CD4-positive, alpha-beta memory T cell (primary cell): Measurements from ENCODE around the gene SPATA31E1. TPM values are rescaled to one million over a fixed set of nuclear protein-coding genes. Genes with fewer than 3 reads are reported as not detected.
"Not testable (repeated sequence)": the region's sequence is repeated elsewhere in the genome, so short reads cannot be mapped to it uniquely, and the experiment has no call there.

Source experiments
- CTCF ChIA-PET: fragments of 350-600 bp; sonication (Branson Sonifier 250); formaldehyde crosslinking; loops from one replicate; lab custom pipeline; 2021; ENCODE audit warnings: inconsistent platforms; ENCODE audit not compliant: partially characterized antibody; lab: Charles Lee
- POLR2A ChIA-PET: fragments of 350-600 bp; sonication (Branson Sonifier 250); formaldehyde crosslinking; loops from one replicate; lab custom pipeline; 2021; ENCODE audit not compliant: partially characterized antibody; lab: Charles Lee
- DNase-seq, 5 donors: peaks; one replicate each; pipeline versions ENCODE4 v3.0.0 to v3.0.0-alpha.2; 2020 to 2022; ENCODE audit warnings: mixed read lengths in 1 of 5
- H3K27ac ChIP-seq: one replicate; pipeline ENCODE4 v1.7.0; 2013; ENCODE audit warnings: low read depth, low read length
- H3K27me3 ChIP-seq: 2 replicates; pipeline ENCODE4 v1.7.0; 2013; ENCODE audit warnings: mild to moderate bottlenecking, low read length, moderate library complexity; ENCODE audit not compliant: insufficient read depth
- H3K36me3 ChIP-seq: 2 replicates; pipeline ENCODE4 v1.7.0; 2013; ENCODE audit warnings: mild to moderate bottlenecking, low read length, moderate library complexity; ENCODE audit not compliant: insufficient read depth
- H3K4me1 ChIP-seq: 2 replicates; pipeline ENCODE4 v1.7.0; 2013; ENCODE audit warnings: mild to moderate bottlenecking, low read length, moderate library complexity; ENCODE audit not compliant: insufficient read depth
- H3K4me3 ChIP-seq, 2 donors: one replicate each; pipeline ENCODE4 v1.7.0; 2013; ENCODE audit warnings: low read length in 2 of 2, mild to moderate bottlenecking in 1 of 2
- H3K9me3 ChIP-seq, 2 donors: one replicate each; pipeline ENCODE4 v1.7.0; 2013; ENCODE audit warnings: low read length in 2 of 2, control low read depth in 1 of 2; ENCODE audit not compliant: control insufficient read depth in 1 of 2
- H3K27ac Mint-ChIP-seq, 7 donors: one replicate each; pipeline ENCODE4 v1.8.0; 2020 to 2021; ENCODE audit warnings: mixed read lengths in 7 of 7, mild to moderate bottlenecking in 6 of 7, inconsistent platforms in 3 of 7, moderate library complexity in 3 of 7
- H3K27me3 Mint-ChIP-seq, 2 donors: one replicate each; pipeline ENCODE4 v1.8.0; 2020 to 2021; ENCODE audit warnings: mixed read lengths in 2 of 2
- H3K36me3 Mint-ChIP-seq, 2 donors: one replicate each; pipeline ENCODE4 v1.8.0; 2020 to 2021; ENCODE audit warnings: mixed read lengths in 2 of 2, inconsistent platforms in 1 of 2, mild to moderate bottlenecking in 1 of 2
- H3K4me1 Mint-ChIP-seq, 4 donors: one replicate each; pipeline ENCODE4 v1.8.0; 2020 to 2021; ENCODE audit warnings: mixed read lengths in 4 of 4, mild to moderate bottlenecking in 1 of 4
- H3K4me3 Mint-ChIP-seq, 8 donors: one replicate each; pipeline ENCODE4 v1.8.0; 2020 to 2021; ENCODE audit warnings: mixed read lengths in 8 of 8, mild to moderate bottlenecking in 7 of 8, moderate library complexity in 6 of 8, inconsistent platforms in 3 of 8
- H3K9me3 Mint-ChIP-seq, 8 donors: one replicate each; pipeline ENCODE4 v1.8.0; 2020 to 2021; ENCODE audit warnings: mixed read lengths in 8 of 8, mild to moderate bottlenecking in 5 of 8, inconsistent platforms in 3 of 8, moderate library complexity in 1 of 8
- intact Hi-C: fragments of 100-400 bp; cut with micrococcal nuclease; formaldehyde crosslinking; loops from one replicate; pipeline ENCODE4 v1.15.1; 2023
- polyA plus RNA-seq, 2 donors: library from polyadenylated mRNA; unstranded; fragments of 300-500 nt; fragmentation: Illumina TruSeq; gene quantifications; one replicate each; pipeline ENCODE4 v1.2.3, GENCODE V29; 2021
- total RNA-seq, 2 experiments: library from RNA; stranded (reverse); gene quantifications; one replicate each; pipeline ENCODE4 v1.2.3, GENCODE V29; 2021

SPATA31E1 gene
- total and polyA plus RNA-seq, 4 experiments from 2014 or later: not detected

DNA sequence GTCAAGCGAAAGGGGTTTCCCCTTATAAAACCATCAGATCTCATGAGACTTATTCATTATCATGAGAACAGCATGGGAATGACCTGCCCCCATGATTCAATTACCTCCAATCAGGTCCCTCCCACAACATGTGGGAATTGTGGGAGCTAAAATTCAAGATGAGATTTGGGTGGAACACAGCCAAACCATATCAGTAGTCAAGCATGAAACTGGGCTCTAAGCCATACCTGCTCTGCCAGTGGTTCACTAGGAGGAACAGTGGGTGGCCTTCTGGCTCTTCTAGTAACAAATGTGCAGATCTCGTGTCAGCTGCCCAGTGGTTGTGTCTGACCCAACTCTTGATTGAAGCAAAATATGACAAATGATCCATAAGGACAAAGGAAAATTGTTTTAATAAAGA, 34.9 kb upstream of the SPATA31E1 start:
- H3K9me3 ChIP-seq, H3K4me1 ChIP-seq, DNase-seq, H3K27me3 ChIP-seq, CTCF ChIA-PET, H3K36me3 ChIP-seq, H3K27ac Mint-ChIP-seq, intact Hi-C loops, H3K4me1 Mint-ChIP-seq, H3K4me3 Mint-ChIP-seq, H3K9me3 Mint-ChIP-seq, H3K27ac ChIP-seq, H3K36me3 Mint-ChIP-seq, H3K27me3 Mint-ChIP-seq, POLR2A ChIA-PET, H3K4me3 ChIP-seq: not testable (repeated sequence)

DNA sequence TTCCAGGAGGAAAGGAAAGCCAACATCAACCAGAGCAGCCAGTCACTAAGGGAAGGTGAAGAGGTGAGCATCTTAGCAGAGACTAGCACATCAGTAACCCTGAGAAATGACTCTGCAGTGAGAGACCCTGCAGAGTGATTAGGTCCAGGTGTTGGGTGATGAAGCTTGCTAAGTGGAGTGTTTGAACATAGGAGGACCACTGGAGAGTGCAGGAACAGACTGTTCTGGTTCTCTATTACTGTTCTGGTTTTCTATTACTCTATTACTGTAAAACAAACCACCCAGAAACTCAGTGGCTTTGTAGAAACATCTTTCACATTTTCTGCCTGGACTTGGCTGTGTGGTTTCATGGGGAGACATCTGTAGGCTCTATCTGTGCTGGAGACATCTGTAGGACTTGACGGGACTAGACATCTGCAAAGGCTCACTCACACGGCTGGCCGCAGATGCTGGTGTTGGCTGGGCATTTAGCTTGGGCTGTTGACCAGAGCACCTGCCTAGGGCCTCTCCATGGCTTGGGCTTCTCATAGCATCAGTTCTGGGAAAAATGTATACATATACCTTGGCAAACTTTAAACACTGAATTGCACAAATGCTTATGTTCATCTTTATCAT, 33.4 kb upstream of the SPATA31E1 start:
- ChIA-PET CTCF (no interaction called here), POLR2A (no interaction called here)
- Histone ChIP-seq H3K27me3 (no peaks in the 10 kb centered on the region), H3K27ac (no peak overlapping the region), H3K4me3 (no peak overlapping the region), H3K36me3 (no peaks in the 10 kb centered on the region), H3K9me3 (no peaks in the 10 kb centered on the region), H3K4me1 (no peaks in the 10 kb centered on the region)
- no peak overlapping the region for H3K27ac Mint-ChIP-seq
- DNase-seq: no peak
- H3K9me3 Mint-ChIP-seq: no peaks in the 10 kb centered on the region
- no peak overlapping the region for H3K4me3 Mint-ChIP-seq
- H3K36me3 Mint-ChIP-seq: no peaks in the 10 kb centered on the region
- H3K27me3 Mint-ChIP-seq: peaks cover 0 to 6% of the 10 kb centered on the region in 2 donors
- no peaks in the 10 kb centered on the region for H3K4me1 Mint-ChIP-seq
- intact Hi-C loops: no loop called here

DNA sequence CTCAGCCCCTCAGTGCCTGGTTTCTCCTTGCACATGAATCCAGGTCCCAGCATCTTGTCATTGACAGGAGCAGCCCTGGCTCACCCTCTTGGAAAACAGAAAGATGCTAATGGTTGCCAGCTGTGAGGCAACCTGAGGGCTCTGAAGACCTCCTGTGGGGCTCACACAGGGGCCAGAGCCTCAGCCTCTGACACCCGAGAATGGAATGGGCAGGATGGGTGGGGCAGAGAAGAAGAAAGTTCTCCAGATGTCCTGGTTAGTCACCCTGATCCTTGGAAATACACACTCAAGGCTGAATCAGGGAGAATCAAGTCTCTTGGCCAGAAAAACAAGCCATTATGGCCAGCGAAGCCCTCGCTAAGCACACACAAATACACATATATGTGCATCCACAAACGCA, 32.3 kb upstream of the SPATA31E1 start:
- H3K4me1 ChIP-seq: no peaks in the 10 kb centered on the region
- intact Hi-C loops: no loop called here
- no peaks in the 10 kb centered on the region for H3K36me3 ChIP-seq
- Mint-ChIP-seq H3K4me3 (no peak overlapping the region), H3K36me3 (no peaks in the 10 kb centered on the region), H3K4me1 (no peaks in the 10 kb centered on the region), H3K27ac (no peak overlapping the region), H3K9me3 (peaks cover 0 to 1% (median 0%) of the 10 kb centered on the region in 8 donors), H3K27me3 (peaks cover 0 to 6% of the 10 kb centered on the region in 2 donors)
- H3K27me3 ChIP-seq: no peaks in the 10 kb centered on the region
- ChIA-PET CTCF (no interaction called here), POLR2A (no interaction called here)
- no peak overlapping the region for H3K4me3 ChIP-seq
- H3K27ac ChIP-seq: no peak overlapping the region
- H3K9me3 ChIP-seq: no peaks in the 10 kb centered on the region
- no peak for DNase-seq

DNA sequence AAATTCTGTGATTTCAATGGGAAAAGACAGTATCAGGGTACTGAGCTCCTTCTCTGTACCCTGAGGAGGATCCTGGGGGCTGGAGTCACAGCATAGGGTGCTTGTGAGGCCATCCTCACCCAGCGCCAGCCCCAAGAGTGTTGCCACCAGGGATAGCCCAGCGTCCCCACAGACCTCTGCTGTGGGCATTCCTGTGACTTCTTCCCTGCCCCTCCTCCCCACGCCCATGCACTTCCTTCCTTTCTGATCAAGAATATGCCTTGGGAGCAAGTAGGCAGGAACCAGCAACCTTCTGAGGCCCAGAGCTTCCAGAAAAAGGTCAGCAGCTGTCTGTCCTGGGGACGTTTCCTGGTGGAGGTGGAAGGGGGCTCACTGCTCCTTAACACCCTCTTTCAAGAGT, 31.5 kb upstream of the SPATA31E1 start:
- H3K27me3 Mint-ChIP-seq, H3K27ac ChIP-seq, intact Hi-C loops, H3K4me1 ChIP-seq, POLR2A ChIA-PET, H3K36me3 Mint-ChIP-seq, H3K36me3 ChIP-seq, CTCF ChIA-PET, H3K9me3 Mint-ChIP-seq, DNase-seq, H3K27me3 ChIP-seq, H3K4me1 Mint-ChIP-seq, H3K9me3 ChIP-seq, H3K27ac Mint-ChIP-seq, H3K4me3 ChIP-seq, H3K4me3 Mint-ChIP-seq: not testable (repeated sequence)

DNA sequence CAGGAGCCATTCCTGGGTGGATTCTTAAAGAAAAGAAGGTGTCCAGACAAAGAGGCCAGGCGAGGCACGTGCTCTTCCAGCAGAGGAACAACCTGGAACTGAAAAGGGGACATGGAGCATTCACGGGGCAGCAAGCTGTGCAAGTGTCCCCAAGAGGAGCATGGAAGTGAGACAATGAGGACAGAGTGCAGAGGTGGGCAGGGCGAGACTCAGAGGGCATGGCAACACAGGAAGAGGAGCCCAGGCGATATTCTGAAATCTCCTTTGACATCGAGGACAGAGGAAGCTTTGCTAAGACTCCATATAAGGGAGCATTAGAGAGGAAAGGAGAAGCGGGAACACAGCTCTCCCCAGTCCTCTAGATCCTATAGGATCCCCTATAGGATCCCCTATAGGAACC, 29.4 kb upstream of the SPATA31E1 start:
- CTCF ChIA-PET: no interaction called here
- H3K36me3 ChIP-seq: no peaks in the 10 kb centered on the region
- no peak overlapping the region for H3K27ac ChIP-seq
- POLR2A ChIA-PET: no interaction called here
- no peaks in the 10 kb centered on the region for H3K4me1 ChIP-seq
- intact Hi-C loops: no loop called here
- H3K9me3 ChIP-seq: no peaks in the 10 kb centered on the region
- H3K4me1 Mint-ChIP-seq: no peaks in the 10 kb centered on the region
- peaks cover 0 to 6% (median 0%) of the 10 kb centered on the region in 8 donors for H3K9me3 Mint-ChIP-seq
- H3K27me3 ChIP-seq: no peaks in the 10 kb centered on the region
- no peak overlapping the region for H3K4me3 ChIP-seq
- no peak overlapping the region for H3K4me3 Mint-ChIP-seq
- peaks cover 0 to 4% of the 10 kb centered on the region in 2 donors for H3K27me3 Mint-ChIP-seq
- DNase-seq: no peak
- no peak overlapping the region for H3K27ac Mint-ChIP-seq
- no peaks in the 10 kb centered on the region for H3K36me3 Mint-ChIP-seq

DNA sequence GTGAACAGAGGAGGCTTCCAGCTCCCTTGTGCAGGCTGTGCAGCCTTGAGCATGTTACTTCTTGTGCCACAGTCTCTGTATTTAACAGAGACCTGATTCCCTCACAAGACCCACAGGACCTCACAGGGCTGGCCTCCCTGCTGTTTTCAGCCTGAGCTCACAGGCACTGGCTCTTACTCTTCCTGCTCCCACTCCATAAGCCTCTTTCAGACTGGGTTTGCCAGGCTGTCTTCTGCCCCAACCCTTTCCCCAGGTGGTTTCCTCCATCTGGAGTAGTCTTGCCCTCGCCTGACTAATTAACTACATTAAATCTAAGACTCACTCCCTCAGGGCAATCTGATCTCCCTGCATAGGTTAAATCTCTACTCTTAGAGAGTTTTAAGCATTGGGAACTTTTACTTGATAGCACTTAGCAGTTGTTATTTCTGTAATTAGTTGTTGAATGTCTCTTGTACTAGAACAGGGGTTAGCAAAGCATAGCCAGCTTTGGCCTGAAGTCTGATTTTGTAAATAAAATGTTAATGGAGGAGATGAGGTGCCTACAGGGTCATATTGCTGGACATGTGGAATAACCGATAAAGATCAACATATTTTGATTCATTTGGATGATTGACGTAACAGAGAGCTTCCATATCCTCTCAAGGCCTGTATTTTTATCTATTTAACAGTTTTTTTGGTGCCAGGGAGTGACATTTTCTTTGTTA, 28.6 kb upstream of the SPATA31E1 start:
- Mint-ChIP-seq H3K4me3 (no peak overlapping the region), H3K27me3 (peaks cover 0 to 4% of the 10 kb centered on the region in 2 donors), H3K4me1 (no peaks in the 10 kb centered on the region), H3K27ac (no peak overlapping the region), H3K36me3 (no peaks in the 10 kb centered on the region), H3K9me3 (peaks cover 0 to 7% (median 0%) of the 10 kb centered on the region in 8 donors)
- Histone ChIP-seq H3K36me3 (no peaks in the 10 kb centered on the region), H3K4me3 (no peak overlapping the region), H3K27me3 (no peaks in the 10 kb centered on the region), H3K4me1 (no peaks in the 10 kb centered on the region), H3K9me3 (no peaks in the 10 kb centered on the region), H3K27ac (no peak overlapping the region)
- intact Hi-C loops: no loop called here
- CTCF ChIA-PET: no interaction called here
- POLR2A ChIA-PET: no interaction called here
- no peak for DNase-seq

DNA sequence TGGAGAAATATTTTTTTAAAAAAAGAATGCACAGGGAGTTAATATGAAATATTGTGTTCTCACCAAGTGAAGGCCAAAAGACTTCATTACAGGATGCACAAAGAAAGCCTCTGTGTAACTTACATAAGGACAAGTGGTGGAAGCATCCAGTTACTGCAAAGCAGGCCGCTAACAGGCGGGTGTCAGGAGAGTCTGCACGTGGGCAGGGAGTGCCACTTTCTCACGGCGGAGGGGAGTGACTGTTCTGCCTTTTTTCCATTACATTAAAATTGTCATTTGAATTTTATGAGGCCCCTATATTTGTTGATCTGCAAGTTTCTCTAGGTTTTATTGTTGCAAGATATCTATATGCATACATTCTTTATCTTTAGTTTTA, 28.1 kb upstream of the SPATA31E1 start:
- H3K9me3 Mint-ChIP-seq: peaks cover 0 to 12% (median 0%) of the 10 kb centered on the region in 8 donors
- no peak overlapping the region for H3K4me3 ChIP-seq
- ChIA-PET CTCF (no interaction called here), POLR2A (no interaction called here)
- no peaks in the 10 kb centered on the region for H3K9me3 ChIP-seq
- H3K27me3 Mint-ChIP-seq: peaks cover 0 to 4% of the 10 kb centered on the region in 2 donors
- H3K4me3 Mint-ChIP-seq: no peak overlapping the region
- intact Hi-C loops: no loop called here
- no peak overlapping the region for H3K27ac ChIP-seq
- no peak overlapping the region for H3K27ac Mint-ChIP-seq
- no peaks in the 10 kb centered on the region for H3K4me1 ChIP-seq
- no peaks in the 10 kb centered on the region for H3K27me3 ChIP-seq
- no peaks in the 10 kb centered on the region for H3K36me3 ChIP-seq
- DNase-seq: no peak
- no peaks in the 10 kb centered on the region for H3K36me3 Mint-ChIP-seq
- H3K4me1 Mint-ChIP-seq: no peaks in the 10 kb centered on the region
